Measurements from ENCODE around the gene DCAF10.
"Not testable (repeated sequence)": the region's sequence is repeated elsewhere in the genome, so short reads cannot be mapped to it uniquely, and the experiment has no call there.

The DCAF10 gene

GRCh38 chr9:37908283-37908682, 107.7 kb downstream of the DCAF10 start:
- Histone ChIP-seq H3K79me2 (ENCODE audit: control insufficient read depth, insufficient read depth, low read length, unreplicated experiment) (peaks cover 3% of the 10 kb centered on the region), H2AFZ (ENCODE audit: low read length, unreplicated experiment) (no peak overlapping the region), H3K27ac (ENCODE audit: low read depth, low read length) (peak overlapping the region; percentile 80), H3K36me3 (ENCODE audit: insufficient read depth, low read length) (no peaks in the 10 kb centered on the region), H3K27me3 (ENCODE audit: insufficient read depth, low read length) (no peaks in the 10 kb centered on the region), H3K4me3 (ENCODE audit: low read depth, low read length) (no peak overlapping the region), H3K4me1 (ENCODE audit: control insufficient read depth, insufficient read depth, low read length, unreplicated experiment) (peaks cover 19% of the 10 kb centered on the region)

GRCh38 chr9:37908698-37909186, 108.1 kb downstream of the DCAF10 start:
- peak overlapping the region; percentile 80 for H3K27ac ChIP-seq (ENCODE audit: low read depth, low read length)
- H3K4me1 ChIP-seq (ENCODE audit: control insufficient read depth, insufficient read depth, low read length, unreplicated experiment) = peaks cover 19% of the 10 kb centered on the region

DNA sequence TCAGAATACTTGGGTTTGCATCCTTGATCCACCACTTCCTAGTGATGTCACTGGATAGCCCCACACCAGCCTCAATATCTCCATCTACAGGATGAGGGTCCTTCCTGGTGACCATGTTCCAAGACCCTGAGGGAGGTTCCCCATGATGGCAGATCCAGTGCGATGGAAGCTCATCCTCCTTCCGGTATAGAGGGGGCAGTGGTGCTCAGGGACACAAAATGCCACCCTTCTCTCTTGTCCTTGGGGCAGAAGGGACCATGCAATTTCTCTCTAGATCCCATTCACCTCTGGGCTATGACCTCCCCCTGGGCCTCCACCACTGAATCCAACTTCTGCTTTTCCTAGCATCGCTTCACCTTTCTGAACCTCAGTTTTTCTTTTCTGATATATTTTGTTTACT, 108.7 kb downstream of the DCAF10 start:
- H3K27ac ChIP-seq (ENCODE audit: low read depth, low read length) = peak overlapping the region; percentile 80
- peaks cover 19% of the 10 kb centered on the region for H3K4me1 ChIP-seq (ENCODE audit: control insufficient read depth, insufficient read depth, low read length, unreplicated experiment)
- H3K36me3 ChIP-seq (ENCODE audit: insufficient read depth, low read length) = no peaks in the 10 kb centered on the region
- H3K79me2 ChIP-seq (ENCODE audit: control insufficient read depth, insufficient read depth, low read length, unreplicated experiment) = no peaks in the 10 kb centered on the region
- no peak overlapping the region for H2AFZ ChIP-seq (ENCODE audit: low read length, unreplicated experiment)
- H3K27me3 ChIP-seq (ENCODE audit: insufficient read depth, low read length) = no peaks in the 10 kb centered on the region
- no peak overlapping the region for H3K4me3 ChIP-seq (ENCODE audit: low read depth, low read length)

More at GRCh38 chr9:37908698-37909186, 108.1 kb downstream of the DCAF10 start:
- Histone ChIP-seq H2AFZ (ENCODE audit: low read length, unreplicated experiment) (no peak overlapping the region), H3K36me3 (ENCODE audit: insufficient read depth, low read length) (no peaks in the 10 kb centered on the region), H3K4me3 (ENCODE audit: low read depth, low read length) (no peak overlapping the region), H3K27me3 (ENCODE audit: insufficient read depth, low read length) (no peaks in the 10 kb centered on the region), H3K79me2 (ENCODE audit: control insufficient read depth, insufficient read depth, low read length, unreplicated experiment) (no peaks in the 10 kb centered on the region)

DNA sequence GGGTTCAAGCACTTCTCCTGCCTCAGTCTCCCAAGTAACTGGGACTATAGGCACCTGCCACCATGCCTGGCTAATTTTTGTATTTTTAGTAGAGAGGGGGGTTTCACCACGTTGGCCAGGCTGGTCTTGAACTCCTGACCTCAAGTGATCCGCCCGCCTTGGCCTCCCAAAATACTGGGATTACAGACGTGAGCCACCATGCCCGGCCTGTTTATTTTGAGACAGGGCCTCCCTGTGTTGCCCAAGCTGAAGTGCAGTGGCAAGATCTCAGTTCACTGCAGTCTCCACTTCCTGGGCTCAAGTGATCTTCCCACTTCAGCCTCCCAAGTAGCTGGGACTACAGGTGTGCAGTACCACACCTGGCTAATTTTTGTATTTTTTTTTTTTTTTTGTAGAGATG, 109.2 kb downstream of the DCAF10 start:
- not testable (repeated sequence) for H3K4me3 ChIP-seq (ENCODE audit: low read depth, low read length); H3K27ac ChIP-seq (ENCODE audit: low read depth, low read length); H3K36me3 ChIP-seq (ENCODE audit: insufficient read depth, low read length); H2AFZ ChIP-seq (ENCODE audit: low read length, unreplicated experiment); H3K27me3 ChIP-seq (ENCODE audit: insufficient read depth, low read length); H3K79me2 ChIP-seq (ENCODE audit: control insufficient read depth, insufficient read depth, low read length, unreplicated experiment)
- H3K4me1 ChIP-seq (ENCODE audit: control insufficient read depth, insufficient read depth, low read length, unreplicated experiment) = peaks cover 18% of the 10 kb centered on the region

DNA sequence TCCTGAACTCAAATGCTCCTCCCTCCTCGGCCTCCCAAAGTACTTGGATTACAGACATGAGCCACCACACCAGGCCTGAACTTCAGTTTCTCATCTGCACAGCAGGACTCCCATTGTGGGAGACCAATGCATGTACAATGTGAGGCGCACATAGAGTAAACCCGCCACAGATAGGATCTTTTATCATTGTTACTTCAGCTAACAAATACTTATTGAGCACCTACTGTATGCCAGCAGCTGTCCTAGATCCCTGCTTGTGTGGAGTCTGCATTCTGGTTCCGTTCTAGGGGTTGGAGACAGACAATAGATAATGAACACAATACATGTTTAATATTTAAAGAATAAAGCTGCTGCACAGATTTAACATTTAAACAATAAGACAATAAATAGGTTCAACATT, 109.7 kb downstream of the DCAF10 start:
- Histone ChIP-seq H3K79me2 (ENCODE audit: control insufficient read depth, insufficient read depth, low read length, unreplicated experiment) (no peaks in the 10 kb centered on the region), H2AFZ (ENCODE audit: low read length, unreplicated experiment) (no peak overlapping the region), H3K4me1 (ENCODE audit: control insufficient read depth, insufficient read depth, low read length, unreplicated experiment) (peaks cover 14% of the 10 kb centered on the region), H3K36me3 (ENCODE audit: insufficient read depth, low read length) (no peaks in the 10 kb centered on the region), H3K27ac (ENCODE audit: low read depth, low read length) (no peak overlapping the region), H3K4me3 (ENCODE audit: low read depth, low read length) (no peak overlapping the region), H3K27me3 (ENCODE audit: insufficient read depth, low read length) (no peaks in the 10 kb centered on the region)

DNA sequence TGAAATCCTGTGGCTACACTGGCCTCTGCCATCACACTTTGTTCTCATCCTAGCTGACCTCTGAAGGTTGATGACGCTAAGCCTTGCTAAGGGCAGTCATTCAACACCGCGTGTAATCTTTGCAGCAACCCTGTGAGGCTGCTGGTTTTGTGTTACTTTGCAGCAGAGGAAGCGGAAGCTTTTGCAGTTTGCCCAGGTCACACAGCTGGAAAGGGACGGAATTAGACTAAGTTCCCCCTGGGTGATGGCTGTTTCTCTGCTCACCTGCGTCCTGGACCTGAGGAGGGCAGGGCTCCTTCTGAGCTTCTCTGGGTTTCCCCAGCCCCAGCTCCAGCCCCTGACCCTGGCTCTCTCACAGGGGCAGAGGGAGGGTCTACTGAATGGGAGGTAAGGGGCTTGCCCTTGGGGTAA, 110.7 kb downstream of the DCAF10 start:
- Histone ChIP-seq H3K27ac (ENCODE audit: low read depth, low read length) (no peak overlapping the region), H3K36me3 (ENCODE audit: insufficient read depth, low read length) (no peaks in the 10 kb centered on the region), H3K4me1 (ENCODE audit: control insufficient read depth, insufficient read depth, low read length, unreplicated experiment) (peaks cover 14% of the 10 kb centered on the region), H3K4me3 (ENCODE audit: low read depth, low read length) (no peak overlapping the region), H3K27me3 (ENCODE audit: insufficient read depth, low read length) (no peaks in the 10 kb centered on the region), H3K79me2 (ENCODE audit: control insufficient read depth, insufficient read depth, low read length, unreplicated experiment) (no peaks in the 10 kb centered on the region), H2AFZ (ENCODE audit: low read length, unreplicated experiment) (no peak overlapping the region)

DNA sequence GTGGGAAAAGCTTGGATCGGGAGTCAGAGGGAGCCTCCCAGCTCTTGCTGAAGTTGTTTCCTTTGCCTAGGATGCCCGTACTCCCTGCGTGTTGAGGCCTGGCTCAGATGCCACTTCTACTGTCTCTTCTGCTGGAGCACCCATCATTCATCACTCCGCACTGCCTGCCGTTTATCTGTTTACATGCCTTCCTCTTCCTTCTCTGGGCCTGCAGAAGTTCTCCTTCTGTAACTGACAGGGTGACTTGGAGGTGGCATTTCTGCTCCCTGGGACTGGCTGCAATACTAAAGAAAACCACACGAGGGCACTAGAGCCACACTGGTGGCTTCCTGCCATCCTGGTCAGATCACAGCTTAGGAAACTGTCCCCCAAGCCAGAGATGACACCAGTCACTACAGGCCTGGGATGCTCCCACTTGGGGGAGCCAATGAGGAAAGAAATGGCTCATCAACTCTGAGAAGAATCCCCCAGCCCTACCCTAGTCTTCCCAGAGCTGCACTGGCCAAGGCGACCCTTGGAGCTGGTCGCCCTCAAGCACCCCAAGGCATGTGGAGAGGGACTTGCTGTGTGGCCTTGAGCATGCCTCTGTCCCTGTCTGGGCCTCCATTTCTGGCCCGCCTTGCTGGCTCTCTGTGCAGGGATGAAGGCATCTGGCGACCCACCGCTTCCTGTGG, 113.0 kb downstream of the DCAF10 start:
- no peaks in the 10 kb centered on the region for H3K36me3 ChIP-seq (ENCODE audit: insufficient read depth, low read length)
- H3K4me3 ChIP-seq (ENCODE audit: low read depth, low read length) = no peak overlapping the region
- peaks cover 9% of the 10 kb centered on the region for H3K4me1 ChIP-seq (ENCODE audit: control insufficient read depth, insufficient read depth, low read length, unreplicated experiment)
- no peaks in the 10 kb centered on the region for H3K27me3 ChIP-seq (ENCODE audit: insufficient read depth, low read length)
- no peak overlapping the region for H2AFZ ChIP-seq (ENCODE audit: low read length, unreplicated experiment)
- H3K79me2 ChIP-seq (ENCODE audit: control insufficient read depth, insufficient read depth, low read length, unreplicated experiment) = no peaks in the 10 kb centered on the region
- H3K27ac ChIP-seq (ENCODE audit: low read depth, low read length) = no peak overlapping the region; the same call in 1 of the 2 replicates

- H3K4me3 ChIP-seq (ENCODE audit: low read depth, low read length) = no peak overlapping the region
- no peak overlapping the region; the same call in 1 of the 2 replicates for H3K27ac ChIP-seq (ENCODE audit: low read depth, low read length)
- H3K27me3 ChIP-seq (ENCODE audit: insufficient read depth, low read length) = no peaks in the 10 kb centered on the region
- H2AFZ ChIP-seq (ENCODE audit: low read length, unreplicated experiment) = no peak overlapping the region
- peaks cover 3% of the 10 kb centered on the region for H3K4me1 ChIP-seq (ENCODE audit: control insufficient read depth, insufficient read depth, low read length, unreplicated experiment)
- H3K79me2 ChIP-seq (ENCODE audit: control insufficient read depth, insufficient read depth, low read length, unreplicated experiment) = no peaks in the 10 kb centered on the region
- no peaks in the 10 kb centered on the region for H3K36me3 ChIP-seq (ENCODE audit: insufficient read depth, low read length)
These were observed 113.6 kb downstream of the DCAF10 start for GRCh38 chr9:37914154-37914551.

- Histone ChIP-seq H3K27ac (ENCODE audit: low read depth, low read length) (no peak overlapping the region), H3K4me1 (ENCODE audit: control insufficient read depth, insufficient read depth, low read length, unreplicated experiment) (no peaks in the 10 kb centered on the region), H3K27me3 (ENCODE audit: insufficient read depth, low read length) (no peaks in the 10 kb centered on the region), H3K79me2 (ENCODE audit: control insufficient read depth, insufficient read depth, low read length, unreplicated experiment) (no peaks in the 10 kb centered on the region), H2AFZ (ENCODE audit: low read length, unreplicated experiment) (no peak overlapping the region), H3K4me3 (ENCODE audit: low read depth, low read length) (no peak overlapping the region), H3K36me3 (ENCODE audit: insufficient read depth, low read length) (no peaks in the 10 kb centered on the region; the same call in 1 of the 2 replicates)
These were observed 114.2 kb downstream of the DCAF10 start for GRCh38 chr9:37914701-37915358.

GRCh38 chr9:37915911-37916470, 115.4 kb downstream of the DCAF10 start:
- H3K27ac ChIP-seq (ENCODE audit: low read depth, low read length) = no peak overlapping the region
- H2AFZ ChIP-seq (ENCODE audit: low read length, unreplicated experiment) = no peak overlapping the region
- H3K79me2 ChIP-seq (ENCODE audit: control insufficient read depth, insufficient read depth, low read length, unreplicated experiment) = no peaks in the 10 kb centered on the region
- no peaks in the 10 kb centered on the region; the same call in 1 of the 2 replicates for H3K36me3 ChIP-seq (ENCODE audit: insufficient read depth, low read length)
- H3K4me3 ChIP-seq (ENCODE audit: low read depth, low read length) = no peak overlapping the region
- no peaks in the 10 kb centered on the region for H3K4me1 ChIP-seq (ENCODE audit: control insufficient read depth, insufficient read depth, low read length, unreplicated experiment)
- no peaks in the 10 kb centered on the region for H3K27me3 ChIP-seq (ENCODE audit: insufficient read depth, low read length)

All from ACC112 (cell line).